ENCODE measurements around the gene HMX3. TPM values are rescaled to one million over a fixed set of nuclear protein-coding genes. Genes with fewer than 3 reads are reported as not detected.
A peak's percentile ranks its signal among the peaks of the same experiment; 100 is the strongest.

HMX3 gene
- total RNA-seq, result not detected

DNA sequence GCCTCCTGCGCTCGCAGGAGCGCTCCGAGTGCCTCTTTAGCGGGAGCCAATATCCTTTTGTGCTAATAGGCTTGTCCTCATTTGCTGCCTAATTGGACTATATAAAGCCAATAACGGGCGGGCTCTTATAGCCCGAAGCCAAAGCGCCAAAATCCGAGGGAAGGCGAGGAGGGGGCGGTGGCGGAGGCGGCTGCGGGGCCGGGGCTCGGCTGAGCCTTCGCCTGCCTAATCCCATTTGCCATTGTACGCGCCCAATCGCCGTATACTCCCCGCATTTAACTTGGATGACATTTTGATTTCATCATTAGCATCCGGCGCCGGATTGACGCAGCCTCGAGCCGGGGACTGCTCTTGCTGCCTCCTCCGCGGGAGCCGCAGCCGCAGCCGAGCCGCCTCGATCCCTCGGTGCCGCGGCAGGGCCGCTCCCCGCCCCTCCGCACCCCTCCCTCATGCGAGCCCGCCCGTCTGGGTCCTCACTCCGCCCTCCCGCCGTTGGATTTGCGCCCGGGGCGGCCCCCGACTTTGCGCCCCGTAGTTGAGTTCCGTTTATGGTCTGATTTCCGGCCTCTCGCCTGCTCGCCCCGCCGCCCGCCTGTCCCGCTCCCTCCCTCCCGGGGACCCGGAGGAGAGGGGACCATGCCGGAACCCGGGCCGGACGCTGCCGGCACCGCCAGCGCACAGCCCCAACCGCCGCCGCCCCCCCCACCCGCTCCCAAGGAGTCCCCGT is at the start of gene HMX3:
Gene HMX3, plus strand, starts transcription at position 556 of the 727 bp plus-strand sequence. Its CDS starts 81 bp downstream, at position 637.
- DNase-seq, result no peak

DNA sequence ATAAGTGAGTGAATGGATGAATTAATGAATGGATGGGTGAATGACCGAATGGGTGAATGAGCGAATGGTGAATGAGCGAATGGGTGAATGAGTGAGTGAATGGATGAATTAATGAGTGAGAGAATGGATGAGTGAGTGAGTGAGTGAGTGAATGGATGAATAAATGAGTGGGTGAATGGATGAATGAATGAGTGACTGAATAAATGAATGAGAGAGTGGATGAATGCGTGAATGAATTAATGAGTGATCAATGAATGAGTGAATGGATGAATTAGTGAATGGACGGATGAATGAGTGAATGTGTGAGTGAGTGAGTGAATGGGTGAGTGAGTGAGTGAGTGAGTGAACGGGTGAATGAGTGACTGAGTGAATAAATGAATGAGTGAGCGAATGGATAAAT is 49.5 kb upstream of the HMX3 start:
- no peak for DNase-seq

GRCh38 chr10:123087348-123087747 is 48.4 kb upstream of the HMX3 start:
- no peak for DNase-seq

DNA sequence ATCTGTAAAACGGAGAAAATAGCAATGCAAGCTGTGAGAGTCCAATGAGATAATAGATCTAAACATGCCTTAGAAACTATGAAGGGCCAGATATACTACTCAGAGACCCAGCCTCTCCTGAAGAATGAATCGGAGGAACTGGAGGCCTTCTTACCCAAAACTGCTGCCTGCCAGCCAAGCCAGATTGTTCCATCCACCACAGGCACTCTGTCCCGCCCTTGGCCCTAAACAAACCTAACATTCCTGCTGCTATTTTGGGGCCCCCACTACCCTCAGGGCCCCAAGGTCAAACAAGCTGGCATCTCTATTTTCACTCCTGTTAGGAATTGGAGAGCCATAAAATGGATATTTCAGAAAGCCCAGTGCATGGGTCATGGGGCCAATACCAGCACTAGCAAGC is 48.0 kb upstream of the HMX3 start:
- no peak for DNase-seq

- no peak for DNase-seq
Observed at GRCh38 chr10:123092635-123093414, 42.9 kb upstream of the HMX3 start.

DNA sequence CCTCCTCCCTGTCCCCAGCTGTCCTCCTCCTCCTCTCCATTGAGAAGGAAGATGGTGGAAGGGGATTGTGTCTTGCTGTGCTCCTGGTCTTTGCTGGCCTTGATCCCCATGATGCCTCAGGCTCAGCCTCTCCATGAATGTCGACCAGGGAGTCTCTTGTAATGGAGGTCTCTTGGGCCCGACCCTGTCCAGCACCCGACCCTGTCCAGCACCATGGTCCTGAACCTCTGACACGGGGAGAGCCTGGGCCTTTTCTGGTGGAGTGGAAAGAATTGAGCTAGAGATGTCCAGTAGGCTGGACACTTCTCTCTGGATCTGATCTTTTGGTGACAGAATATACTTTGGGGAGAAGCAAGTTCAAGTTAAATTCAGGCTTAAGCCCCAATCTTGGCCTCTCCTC is 42.3 kb upstream of the HMX3 start:
- DNase-seq, result no peak

DNA sequence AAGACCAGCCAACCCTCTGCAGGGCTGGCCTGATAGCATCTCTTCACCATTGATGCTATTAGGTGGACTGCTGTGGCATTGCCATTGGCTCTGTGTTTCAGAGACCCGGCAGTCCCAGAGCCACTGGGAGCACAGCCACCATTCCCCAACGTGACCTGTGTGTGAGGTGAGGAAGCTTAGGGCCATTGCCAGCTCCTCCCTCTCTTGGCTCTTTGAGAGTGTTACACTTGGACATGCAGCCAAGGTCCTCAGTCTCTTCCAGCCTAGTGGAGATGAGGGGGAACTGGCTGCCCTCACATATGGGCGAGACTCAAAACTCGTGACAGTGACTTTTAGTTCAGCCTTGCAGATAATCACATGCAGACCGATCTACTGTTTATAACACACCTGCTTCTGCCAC is 39.3 kb upstream of the HMX3 start:
- no peak for DNase-seq

DNA sequence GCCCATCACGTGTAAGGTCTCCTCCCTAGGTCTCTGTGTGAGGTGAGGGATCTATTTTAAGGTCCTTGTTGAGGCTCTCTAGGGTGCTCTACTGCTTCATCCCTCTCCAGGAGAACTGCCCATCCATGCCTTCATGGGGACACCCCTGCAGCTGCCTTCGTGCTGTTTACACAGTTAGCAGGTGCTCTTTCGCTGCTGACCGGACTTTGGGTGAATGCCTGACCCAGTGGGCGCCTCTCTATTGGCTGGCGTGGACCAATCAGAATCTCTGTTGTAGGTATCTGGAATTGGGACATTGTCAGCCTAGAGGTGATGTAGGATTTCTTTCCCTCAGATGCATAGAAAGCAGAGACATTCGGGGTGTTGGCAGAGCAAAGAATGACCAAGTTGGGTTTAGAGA is 38.7 kb upstream of the HMX3 start:
- no peak for DNase-seq

- DNase-seq, result no peak
Observed at GRCh38 chr10:123100030-123100762, 35.6 kb upstream of the HMX3 start.

- no peak for DNase-seq
Observed at GRCh38 chr10:123101872-123102271, 33.9 kb upstream of the HMX3 start.

GRCh38 chr10:123102673-123103072 is 33.1 kb upstream of the HMX3 start:
- no peak for DNase-seq

GRCh38 chr10:123103944-123104343 is 31.8 kb upstream of the HMX3 start:
- DNase-seq, result no peak

DNA sequence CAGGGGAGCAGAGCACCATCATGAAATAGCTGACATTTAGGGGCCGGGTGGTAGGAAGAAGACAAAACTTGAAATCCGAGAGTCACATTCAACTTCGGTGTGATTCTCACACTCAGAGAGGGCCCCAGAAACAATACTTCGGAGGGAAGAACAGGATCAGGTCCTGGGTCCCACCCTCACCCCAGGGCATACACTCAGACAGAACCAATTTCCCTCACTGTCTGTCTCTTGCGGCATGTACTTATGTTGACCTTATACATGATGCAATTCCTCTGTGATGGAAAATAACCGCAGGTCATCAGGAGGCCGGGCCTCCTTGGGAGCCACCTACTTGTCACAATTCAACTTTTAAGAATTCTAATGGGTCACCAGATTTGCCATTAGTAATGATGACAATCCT is 26.3 kb upstream of the HMX3 start:
- no peak for DNase-seq

DNA sequence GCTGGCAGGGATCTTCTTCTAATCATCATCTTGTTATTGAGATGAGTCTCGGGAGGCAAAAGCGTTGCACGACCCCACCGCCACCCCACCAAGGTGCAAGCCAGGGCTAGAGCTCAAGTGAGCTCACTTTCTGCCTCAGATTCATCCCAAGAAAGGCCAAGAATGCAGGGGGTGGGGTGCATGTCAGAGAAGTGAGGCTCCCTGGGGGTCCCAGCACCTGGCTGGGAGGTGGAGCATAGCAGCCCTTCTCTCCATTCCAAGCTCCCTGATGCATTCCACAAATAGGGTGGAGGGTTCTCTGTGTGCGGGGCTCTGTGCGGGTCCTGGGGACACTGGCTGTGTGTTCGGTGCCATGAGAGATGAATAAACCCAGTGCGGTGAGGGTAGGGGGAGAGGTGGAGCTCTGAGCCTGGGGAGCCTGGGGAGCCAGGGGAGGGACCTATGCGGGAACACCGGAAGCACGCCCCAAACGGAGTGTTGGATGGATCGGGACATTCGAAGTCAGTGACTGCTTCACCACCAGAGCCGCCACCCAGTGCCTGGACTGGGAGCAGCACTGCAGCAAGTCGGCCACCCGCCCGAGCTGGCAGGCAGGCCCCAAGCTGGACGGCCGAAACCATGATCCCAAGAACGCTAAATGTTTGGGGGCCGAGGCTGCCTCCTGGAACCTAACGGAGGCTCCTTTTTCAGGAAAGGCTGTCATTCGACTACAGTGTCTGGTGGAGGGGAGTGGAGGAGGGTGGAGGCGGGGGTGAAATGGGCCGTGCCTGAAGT is 17.9 kb upstream of the HMX3 start:
- DNase-seq, result no peak

DNA sequence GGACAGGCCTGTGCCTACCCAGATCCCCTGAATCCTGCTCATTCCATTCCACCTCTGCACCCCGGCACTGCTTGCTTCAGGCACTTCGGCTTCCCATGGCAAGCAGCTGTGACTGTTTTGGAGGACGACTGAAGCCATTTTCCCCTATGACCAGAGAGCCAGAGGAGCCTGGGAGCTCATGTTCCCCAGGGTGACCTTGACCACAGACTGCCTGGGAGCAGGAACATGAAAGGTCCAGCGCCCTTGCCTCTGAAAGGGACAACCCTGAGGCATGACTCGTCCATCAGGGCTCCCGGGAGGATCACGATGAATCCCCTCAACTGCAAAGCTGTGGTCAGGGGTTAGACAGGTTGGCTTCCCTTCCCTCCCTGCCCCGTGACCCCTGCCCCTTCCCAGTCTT is 16.7 kb upstream of the HMX3 start:
- no peak for DNase-seq

DNA sequence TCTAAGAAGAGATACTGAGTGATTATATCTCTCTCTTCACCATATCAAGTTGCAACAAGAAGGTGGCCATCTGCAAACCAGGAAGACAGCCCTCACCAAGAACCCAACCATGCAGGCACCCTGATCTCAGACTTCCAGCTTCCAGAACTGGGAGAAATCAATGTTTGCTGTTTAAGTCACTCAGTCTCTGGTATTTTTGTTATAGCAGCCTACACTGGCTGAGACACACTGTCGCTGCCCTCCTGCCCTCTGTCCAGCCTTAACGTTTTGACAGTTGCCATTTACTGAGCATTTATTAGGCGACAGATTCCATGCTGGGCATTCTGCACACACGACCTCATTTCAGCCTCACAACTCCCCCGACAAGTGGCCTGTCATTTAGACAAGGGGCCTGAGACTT is 9.5 kb upstream of the HMX3 start:
- DNase-seq, result no peak

DNA sequence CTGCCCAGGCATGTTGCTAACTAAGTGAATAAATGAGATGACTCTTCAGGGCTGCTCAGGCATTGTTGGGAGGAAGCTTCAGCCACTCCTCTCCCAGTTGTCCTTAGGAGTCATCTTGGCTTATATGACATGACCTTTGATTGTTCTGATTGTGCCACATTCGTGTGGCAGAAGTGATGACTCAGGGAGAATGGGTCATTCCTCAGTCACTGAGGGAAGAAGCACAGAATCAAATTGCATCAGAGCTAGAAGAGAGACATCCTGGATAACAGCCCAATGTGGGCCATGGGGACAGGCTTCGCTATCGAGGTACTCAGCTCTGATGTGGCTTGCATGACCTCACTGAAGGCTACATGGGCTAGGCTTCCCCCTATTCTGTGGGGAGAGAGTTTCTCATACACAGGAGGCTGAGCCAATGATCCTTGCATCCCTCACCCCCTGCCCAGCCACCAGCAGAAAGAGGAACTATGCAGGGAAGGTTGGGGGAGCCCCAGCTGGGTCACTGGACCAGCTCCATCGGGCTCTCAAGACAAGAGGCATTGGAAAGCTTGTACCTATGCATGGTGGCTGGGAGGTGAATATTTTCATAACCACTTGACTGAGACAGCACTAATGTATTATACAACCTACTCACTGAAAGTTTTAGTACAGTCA is 6.0 kb upstream of the HMX3 start:
- no peak for DNase-seq

GRCh38 chr10:123132576-123133477 is 2.9 kb upstream of the HMX3 start:
- DNase-seq, result peak; percentile 40

- DNase-seq, result no peak
Observed at GRCh38 chr10:123133541-123134342, 2.0 kb upstream of the HMX3 start.

DNA sequence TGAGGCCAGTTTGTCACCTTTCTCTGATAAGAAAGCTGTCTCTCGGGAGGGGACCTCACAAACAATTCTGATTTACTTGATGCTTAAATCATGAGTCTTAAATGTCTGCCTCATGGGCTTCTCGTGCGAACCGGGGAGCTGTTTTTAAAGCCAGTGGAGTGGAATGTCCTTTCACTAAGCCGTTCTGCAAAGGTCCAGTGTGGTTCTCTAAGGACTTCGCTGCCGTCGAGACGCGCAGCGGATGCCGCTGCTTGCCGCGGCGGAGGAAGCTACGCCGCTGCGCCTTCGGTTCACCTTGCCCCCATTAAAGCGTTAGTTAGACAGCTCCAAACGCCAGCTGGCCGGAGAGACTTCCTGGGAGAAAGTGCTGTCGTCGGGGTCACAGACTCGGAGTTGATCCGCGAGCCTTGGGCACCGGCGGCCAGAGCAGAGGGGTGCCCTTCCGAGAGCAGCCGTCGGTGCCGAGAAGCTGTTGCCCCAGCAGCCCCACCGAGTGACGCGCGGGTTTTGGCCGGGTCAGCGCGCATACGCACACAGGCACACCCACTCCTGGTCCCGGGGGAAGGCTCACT is 1.3 kb upstream of the HMX3 start:
- no peak for DNase-seq
